GM18511 (cell line): Measurements from ENCODE around the gene TAGLN3.

Experiments
- ATAC-seq: cut with Tn5 transposase; IDR thresholded peaks from one replicate; pipeline ENCODE4 v1.9.1; 2021; ENCODE audit warnings: mild to moderate bottlenecking, moderate library complexity; ENCODE audit not compliant: unreplicated experiment

Gene TAGLN3

GRCh38 chr3:111998636-111999483 lies at the start of gene TAGLN3:
Gene TAGLN3, plus strand, starts transcription at chr3:111998922. Its CDS starts 501 bp downstream, at chr3:111999423.
- peak; percentile 63 for ATAC-seq

GRCh38 chr3:111949712-111950111 lies 49.0 kb upstream of the TAGLN3 start:
- no peak for ATAC-seq

- no peak for ATAC-seq
These were observed 47.7 kb upstream of the TAGLN3 start for GRCh38 chr3:111951032-111951431.

GRCh38 chr3:111952086-111952485 lies 46.6 kb upstream of the TAGLN3 start:
- no peak for ATAC-seq

- ATAC-seq: no peak
These were observed 45.8 kb upstream of the TAGLN3 start for GRCh38 chr3:111952866-111953450.

GRCh38 chr3:111954228-111954990 lies 44.3 kb upstream of the TAGLN3 start:
- no peak for ATAC-seq

- no peak for ATAC-seq
These were observed 42.8 kb upstream of the TAGLN3 start for GRCh38 chr3:111955876-111956275.

- ATAC-seq: no peak
These were observed 42.3 kb upstream of the TAGLN3 start for GRCh38 chr3:111956449-111956848.

GRCh38 chr3:111956995-111957734 lies 41.6 kb upstream of the TAGLN3 start:
- ATAC-seq: no peak

GRCh38 chr3:111961461-111962164 lies 37.1 kb upstream of the TAGLN3 start:
- no peak for ATAC-seq

- ATAC-seq: no peak
These were observed 35.3 kb upstream of the TAGLN3 start for GRCh38 chr3:111963424-111963823.

GRCh38 chr3:111965484-111965883 lies 33.2 kb upstream of the TAGLN3 start:
- no peak for ATAC-seq

GRCh38 chr3:111967068-111967467 lies 31.7 kb upstream of the TAGLN3 start:
- no peak for ATAC-seq

- peak; percentile 97 for ATAC-seq
These were observed 31.0 kb upstream of the TAGLN3 start for GRCh38 chr3:111967651-111968274.

- ATAC-seq: no peak
These were observed 30.2 kb upstream of the TAGLN3 start for GRCh38 chr3:111968319-111969054.

- ATAC-seq: no peak
These were observed 28.3 kb upstream of the TAGLN3 start for GRCh38 chr3:111970376-111970775.

GRCh38 chr3:111971533-111972130 lies 27.1 kb upstream of the TAGLN3 start:
- no peak for ATAC-seq

- no peak for ATAC-seq
These were observed 25.8 kb upstream of the TAGLN3 start for GRCh38 chr3:111972891-111973290.

- no peak for ATAC-seq
These were observed 23.6 kb upstream of the TAGLN3 start for GRCh38 chr3:111975131-111975530.
